ENCODE results near the gene PIR. TPM values are rescaled to one million over a fixed set of nuclear protein-coding genes. Genes with fewer than 3 reads are reported as not detected.

PIR gene
- 31.1 and 37.3 TPM in 2 replicates for total RNA-seq

GRCh38 chrX:15493118-15493962 lies at the start of gene PIR:
TSS of gene PIR (minus strand) at chrX:15493333. CDS start at chrX:15491257, 2,076 bp downstream.

GRCh38 chrX:15500497-15500966 lies 7.4 kb upstream of the PIR start, which contains the start of gene BMX:
TSS of gene BMX (plus strand) at chrX:15500807. CDS start at chrX:15508354, 7,547 bp downstream.

GRCh38 chrX:15384304-15384703 lies 108.8 kb downstream of the PIR start, which contains the start of gene VEGFD:
TSS of gene VEGFD (minus strand) at chrX:15384413. CDS start at chrX:15383946, 467 bp downstream.

GRCh38 chrX:15335135-15336022 lies 157.8 kb downstream of the PIR start, which contains the start of gene PIGA:
TSS of gene PIGA (minus strand) at chrX:15335523. CDS start at chrX:15331930, 3,593 bp downstream.

Other genes starting within 250 kb of the PIR start
- 0.18 TPM in 1 of 2 replicates, not detected in the other for gene ASB9, start 223.2 kb downstream of the PIR start, total RNA-seq
- not detected in 2 replicates for gene ASB11, start 177.7 kb downstream of the PIR start, total RNA-seq
- 3.1 and 4.5 TPM in 2 replicates for gene PIGA, start 157.8 kb downstream of the PIR start, total RNA-seq
- not detected in 2 replicates for gene VEGFD, start 108.9 kb downstream of the PIR start, total RNA-seq
- gene BMX, start 7.5 kb upstream of the PIR start, total RNA-seq = 2.9 and 4.4 TPM in 2 replicates
- gene ACE2, start 107.6 kb upstream of the PIR start, total RNA-seq = 1.3 TPM in 1 of 2 replicates, not detected in the other
- not detected in 2 replicates for gene CLTRN, start 171.5 kb upstream of the PIR start, total RNA-seq
- gene CA5B, start 244.9 kb upstream of the PIR start, total RNA-seq = 2.6 and 5.2 TPM in 2 replicates

Data from cardiac atrium fibroblast (primary cell).